ENCODE results near the gene CEP97.

The CEP97 gene, protein sequence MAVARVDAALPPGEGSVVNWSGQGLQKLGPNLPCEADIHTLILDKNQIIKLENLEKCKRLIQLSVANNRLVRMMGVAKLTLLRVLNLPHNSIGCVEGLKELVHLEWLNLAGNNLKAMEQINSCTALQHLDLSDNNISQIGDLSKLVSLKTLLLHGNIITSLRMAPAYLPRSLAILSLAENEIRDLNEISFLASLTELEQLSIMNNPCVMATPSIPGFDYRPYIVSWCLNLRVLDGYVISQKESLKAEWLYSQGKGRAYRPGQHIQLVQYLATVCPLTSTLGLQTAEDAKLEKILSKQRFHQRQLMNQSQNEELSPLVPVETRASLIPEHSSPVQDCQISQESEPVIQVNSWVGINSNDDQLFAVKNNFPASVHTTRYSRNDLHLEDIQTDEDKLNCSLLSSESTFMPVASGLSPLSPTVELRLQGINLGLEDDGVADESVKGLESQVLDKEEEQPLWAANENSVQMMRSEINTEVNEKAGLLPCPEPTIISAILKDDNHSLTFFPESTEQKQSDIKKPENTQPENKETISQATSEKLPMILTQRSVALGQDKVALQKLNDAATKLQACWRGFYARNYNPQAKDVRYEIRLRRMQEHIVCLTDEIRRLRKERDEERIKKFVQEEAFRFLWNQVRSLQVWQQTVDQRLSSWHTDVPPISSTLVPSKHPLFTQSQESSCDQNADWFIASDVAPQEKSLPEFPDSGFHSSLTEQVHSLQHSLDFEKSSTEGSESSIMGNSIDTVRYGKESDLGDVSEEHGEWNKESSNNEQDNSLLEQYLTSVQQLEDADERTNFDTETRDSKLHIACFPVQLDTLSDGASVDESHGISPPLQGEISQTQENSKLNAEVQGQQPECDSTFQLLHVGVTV

GRCh38 chr3:101724329-101725193, at the start of gene CEP97:
Gene CEP97, plus strand, starts transcription at chr3:101724614. Its CDS starts 63 bp downstream, at chr3:101724677.
- peak within 1 kb of the TSS; percentile 86 for H3K27ac ChIP-seq
- TF ChIP-seq ZFX (IDR thresholded peaks at IDR 0.05; ENCODE audit: borderline replicate concordance): no peak

DNA sequence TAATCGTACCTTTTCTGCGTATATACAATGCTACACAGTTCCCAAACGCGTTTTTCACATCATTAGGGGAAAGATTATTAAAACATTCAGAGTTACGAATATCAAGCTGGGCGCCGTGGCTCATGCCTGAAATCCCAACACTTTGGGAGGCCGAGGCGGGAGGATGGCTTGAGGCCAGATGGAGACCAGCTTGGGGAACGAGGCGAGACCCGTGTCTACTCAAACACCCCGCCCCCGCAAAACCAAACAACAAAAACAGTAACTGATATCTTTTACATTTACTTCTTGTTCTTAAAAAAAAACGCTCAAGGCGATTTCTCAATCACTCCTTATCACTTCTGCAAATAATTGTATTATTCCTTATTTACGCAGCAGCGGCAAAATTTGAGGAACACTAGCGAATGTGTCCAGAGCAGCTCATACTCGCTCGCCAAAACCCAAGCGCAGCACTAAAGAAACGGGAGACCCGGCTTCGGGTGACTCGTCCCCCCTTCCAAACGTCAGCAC, 48.7 kb upstream of the CEP97 start:
- peak overlapping the region; percentile 95 for H3K27ac ChIP-seq
- TF ChIP-seq, protein P1, sequence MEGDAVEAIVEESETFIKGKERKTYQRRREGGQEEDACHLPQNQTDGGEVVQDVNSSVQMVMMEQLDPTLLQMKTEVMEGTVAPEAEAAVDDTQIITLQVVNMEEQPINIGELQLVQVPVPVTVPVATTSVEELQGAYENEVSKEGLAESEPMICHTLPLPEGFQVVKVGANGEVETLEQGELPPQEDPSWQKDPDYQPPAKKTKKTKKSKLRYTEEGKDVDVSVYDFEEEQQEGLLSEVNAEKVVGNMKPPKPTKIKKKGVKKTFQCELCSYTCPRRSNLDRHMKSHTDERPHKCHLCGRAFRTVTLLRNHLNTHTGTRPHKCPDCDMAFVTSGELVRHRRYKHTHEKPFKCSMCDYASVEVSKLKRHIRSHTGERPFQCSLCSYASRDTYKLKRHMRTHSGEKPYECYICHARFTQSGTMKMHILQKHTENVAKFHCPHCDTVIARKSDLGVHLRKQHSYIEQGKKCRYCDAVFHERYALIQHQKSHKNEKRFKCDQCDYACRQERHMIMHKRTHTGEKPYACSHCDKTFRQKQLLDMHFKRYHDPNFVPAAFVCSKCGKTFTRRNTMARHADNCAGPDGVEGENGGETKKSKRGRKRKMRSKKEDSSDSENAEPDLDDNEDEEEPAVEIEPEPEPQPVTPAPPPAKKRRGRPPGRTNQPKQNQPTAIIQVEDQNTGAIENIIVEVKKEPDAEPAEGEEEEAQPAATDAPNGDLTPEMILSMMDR (IDR thresholded peaks at IDR 0.05): no peak
- no peak for TF ChIP-seq ZFX (IDR thresholded peaks at IDR 0.05; ENCODE audit: borderline replicate concordance)

DNA sequence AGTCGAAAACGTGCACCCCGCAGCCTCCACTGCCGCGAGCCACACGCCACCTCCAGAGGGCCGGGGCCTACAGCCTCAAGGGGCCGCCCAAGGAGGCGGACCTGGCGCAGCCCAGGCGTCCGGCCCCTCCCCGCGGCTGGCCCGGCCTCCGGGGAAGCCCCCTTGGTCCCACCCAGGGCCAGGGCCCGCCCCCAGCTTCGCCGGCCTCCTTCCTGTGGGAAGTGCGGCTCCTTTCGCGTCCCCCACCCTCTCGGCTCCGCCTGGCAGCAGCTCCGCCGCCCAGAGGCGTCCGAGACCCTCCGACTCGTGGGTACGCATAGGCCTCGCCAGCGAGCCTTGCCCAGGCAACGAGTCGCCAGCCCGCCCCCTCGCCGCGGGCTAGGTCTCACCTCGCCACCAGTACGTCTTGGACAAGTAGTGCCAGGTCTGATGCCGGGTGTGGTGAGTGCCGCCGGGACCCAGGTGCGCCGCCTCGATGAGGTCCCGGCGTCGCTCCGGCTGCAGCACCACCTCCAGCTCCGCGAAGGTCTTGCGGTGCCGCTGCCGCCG, 48.1 kb upstream of the CEP97 start:
- H3K27ac ChIP-seq: peak overlapping the region; percentile 95
- no peak for TF ChIP-seq ZFX (IDR thresholded peaks at IDR 0.05; ENCODE audit: borderline replicate concordance)
- TF ChIP-seq, protein P1 (IDR thresholded peaks at IDR 0.05): no peak

DNA sequence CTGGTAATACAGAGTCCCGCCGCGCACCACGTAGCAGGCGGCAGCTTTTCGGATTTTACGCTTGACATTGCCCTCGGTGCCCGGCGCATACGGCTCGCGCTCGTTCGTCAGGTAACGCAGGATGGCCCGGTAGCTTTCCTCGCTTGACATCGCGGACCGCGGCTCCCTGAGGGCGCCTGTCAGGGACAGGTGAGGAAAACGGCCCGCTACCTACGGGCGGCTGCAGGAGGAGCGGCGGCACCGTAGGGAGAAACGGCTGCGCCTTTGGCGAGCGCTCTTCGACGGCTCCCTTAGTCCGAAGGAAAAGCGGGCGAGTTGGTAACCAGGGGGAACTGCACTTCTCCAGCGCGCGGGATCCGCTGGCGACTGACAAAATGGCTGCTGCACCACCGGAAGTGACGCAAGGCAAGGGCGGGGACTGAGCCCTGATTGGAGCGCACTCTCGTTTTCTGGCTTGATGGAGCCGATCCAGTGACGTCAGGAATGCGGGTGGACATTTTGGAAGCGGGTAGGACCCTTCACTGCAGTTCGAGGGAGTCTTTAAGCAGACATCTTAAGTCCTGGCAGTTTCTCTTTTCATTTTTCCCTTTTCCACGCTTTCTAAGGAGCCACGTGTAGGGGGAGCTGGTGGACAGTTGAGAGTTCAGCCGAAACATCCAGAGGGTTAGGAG, 47.5 kb upstream of the CEP97 start, which contains the start of gene ZBTB11:
Gene ZBTB11 (minus strand): TSS at position 368 of the 671 bp plus-strand sequence. CDS start 218 bp downstream, at position 150.
- H3K27ac ChIP-seq: peak within 1 kb of the TSS; percentile 95
- TF ChIP-seq, protein P1 (IDR thresholded peaks at IDR 0.05): peak; percentile 69
- no peak for TF ChIP-seq ZFX (IDR thresholded peaks at IDR 0.05; ENCODE audit: borderline replicate concordance)

GRCh38 chr3:101677436-101678286, 46.8 kb upstream of the CEP97 start:
- peak overlapping the region; percentile 95 for H3K27ac ChIP-seq
- no peak for TF ChIP-seq ZFX (IDR thresholded peaks at IDR 0.05; ENCODE audit: borderline replicate concordance)
- TF ChIP-seq, protein P1 (IDR thresholded peaks at IDR 0.05): peak; percentile 26; the same call in 1 of the 2 replicates

- peak overlapping the region; percentile 95; the same call in 1 of the 2 replicates for H3K27ac ChIP-seq
Measured at GRCh38 chr3:101678837-101679236, 45.6 kb upstream of the CEP97 start.
